DMS114 treated with DMSO at 0.1 percent for 48 hours (cell line): Measurements from ENCODE around the gene PTPRH.
"Not testable (repeated sequence)": the region's sequence is repeated elsewhere in the genome, so short reads cannot be mapped to it uniquely, and the experiment has no call there.

ENCODE experiments used
- DNase-seq: peaks from one replicate; lab custom pipeline; 2025; ENCODE audit not compliant: unreplicated experiment; lab: John Stamatoyannopoulos, UW

The PTPRH gene

GRCh38 chr19:55227241-55228014 lies 18.1 kb upstream of the PTPRH start:
- DNase-seq: no peak

GRCh38 chr19:55226788-55227187 lies 17.5 kb upstream of the PTPRH start:
- no peak for DNase-seq

- DNase-seq: no peak
Measured at GRCh38 chr19:55226273-55226672, 17.0 kb upstream of the PTPRH start.

GRCh38 chr19:55225415-55225958 lies 16.2 kb upstream of the PTPRH start:
- no peak for DNase-seq

GRCh38 chr19:55224679-55225414 lies 15.5 kb upstream of the PTPRH start:
- DNase-seq: not testable (repeated sequence)

GRCh38 chr19:55224038-55224665 lies 14.9 kb upstream of the PTPRH start:
- DNase-seq: no peak

- DNase-seq: no peak
Measured at GRCh38 chr19:55223291-55224037, 14.2 kb upstream of the PTPRH start.

- no peak for DNase-seq
Measured at GRCh38 chr19:55220525-55220924, 11.2 kb upstream of the PTPRH start.

GRCh38 chr19:55216461-55217198 lies 7.3 kb upstream of the PTPRH start:
- peak; percentile 97 for DNase-seq

- no peak for DNase-seq
Measured at GRCh38 chr19:55213547-55213946, 4.2 kb upstream of the PTPRH start.

GRCh38 chr19:55212447-55212846 lies 3.1 kb upstream of the PTPRH start:
- no peak for DNase-seq

GRCh38 chr19:55209693-55210472 lies 582 bp upstream of the PTPRH start:
- no peak for DNase-seq

GRCh38 chr19:55206664-55207500 lies 2.4 kb downstream of the PTPRH start:
- DNase-seq: no peak

- DNase-seq: not testable (repeated sequence)
Measured at GRCh38 chr19:55202199-55202598, 7.1 kb downstream of the PTPRH start.

GRCh38 chr19:55199620-55200204 lies 9.6 kb downstream of the PTPRH start:
- DNase-seq: no peak

- no peak for DNase-seq
Measured at GRCh38 chr19:55198651-55199050, 10.7 kb downstream of the PTPRH start.

GRCh38 chr19:55197528-55197927 lies 11.8 kb downstream of the PTPRH start:
- peak; percentile 40 for DNase-seq

- no peak for DNase-seq
Measured at GRCh38 chr19:55196803-55197202, 12.5 kb downstream of the PTPRH start.
